BJ (cell line): ENCODE measurements around the gene PLEKHM2. TPM values are rescaled to one million over a fixed set of nuclear protein-coding genes. Genes with fewer than 3 reads are reported as not detected.

Experiments used
- CTCF ChIA-PET: fragments of 350-600 bp; formaldehyde crosslinking; extraction: SDS; loops from one replicate; lab custom pipeline; 2021; ENCODE audit warnings: antibody characterized with exemption, inconsistent platforms; lab: Yijun Ruan, JAX
- POLR2A ChIA-PET: fragments of 300-600 bp; sonication (Branson Sonifier 250); formaldehyde crosslinking; extraction: SDS; loops from one replicate; lab custom pipeline; 2021; ENCODE audit warnings: antibody characterized with exemption; lab: Charles Lee
- DNase-seq: peaks from one replicate; pipeline ENCODE4 v3.0.0-alpha.2; 2011; ENCODE audit warnings: low read depth
- H3K27me3 ChIP-seq: 2 replicates; pipeline ENCODE4 v1.6.0; 2011; ENCODE audit warnings: low read length; ENCODE audit not compliant: control insufficient read depth, insufficient read depth
- H3K36me3 ChIP-seq: 2 replicates; pipeline ENCODE4 v1.5.1; 2011; ENCODE audit warnings: low read length; ENCODE audit not compliant: control insufficient read depth, insufficient read depth
- H3K4me3 ChIP-seq: 2 replicates; pipeline ENCODE4 v1.5.1; 2011; ENCODE audit warnings: low read depth, mild to moderate bottlenecking, control low read depth, low read length
- polyA plus RNA-seq: library from polyadenylated mRNA; depleted of rRNA; stranded (reverse); fragments of >200 nt; gene quantifications from 2 replicates; pipeline ENCODE4 v1.2.3, GENCODE V29; 2011
- TF ChIP-seq, protein P1 (sequence below): IDR thresholded peaks from 2 replicates; pipeline ENCODE4 v1.5.1; 2011; ENCODE audit warnings: low read depth, mild to moderate bottlenecking, control low read depth, inconsistent platforms, low read length, moderate library complexity; ENCODE audit not compliant: insufficient read depth

PLEKHM2 gene
- polyA plus RNA-seq, 1 experiment: 58.3 TPM

DNA sequence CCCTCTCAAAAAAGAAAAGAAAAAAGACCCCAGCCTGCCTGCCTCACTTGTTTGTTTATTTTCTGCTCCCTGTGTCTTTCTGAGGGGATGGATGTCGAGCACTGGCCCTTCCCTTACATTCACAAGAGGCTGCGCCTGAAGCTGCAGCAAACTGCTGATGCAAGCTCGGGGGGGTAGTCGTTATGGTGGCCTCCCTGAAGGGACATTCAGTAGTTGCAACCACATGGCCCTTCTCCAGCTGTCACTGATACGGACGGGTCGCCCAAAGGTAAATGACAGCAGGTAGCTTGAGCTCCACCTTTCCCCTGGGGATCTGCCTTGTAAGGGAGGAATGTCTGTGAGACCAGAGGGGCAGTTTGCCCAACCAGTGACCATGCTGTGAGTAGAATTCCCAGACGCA, 17.7 kb downstream of the PLEKHM2 start:
- H3K36me3 ChIP-seq: peaks cover 6% of the 10 kb centered on the region
- ChIA-PET CTCF (interaction anchor here (0.6 to 1.1 kb wide), 2 partner anchors 10 to 60 kb away, joined by 3 read pairs; no protein-coding TSS in a partner anchor), POLR2A (no interaction called here)
- TF ChIP-seq, protein P1, sequence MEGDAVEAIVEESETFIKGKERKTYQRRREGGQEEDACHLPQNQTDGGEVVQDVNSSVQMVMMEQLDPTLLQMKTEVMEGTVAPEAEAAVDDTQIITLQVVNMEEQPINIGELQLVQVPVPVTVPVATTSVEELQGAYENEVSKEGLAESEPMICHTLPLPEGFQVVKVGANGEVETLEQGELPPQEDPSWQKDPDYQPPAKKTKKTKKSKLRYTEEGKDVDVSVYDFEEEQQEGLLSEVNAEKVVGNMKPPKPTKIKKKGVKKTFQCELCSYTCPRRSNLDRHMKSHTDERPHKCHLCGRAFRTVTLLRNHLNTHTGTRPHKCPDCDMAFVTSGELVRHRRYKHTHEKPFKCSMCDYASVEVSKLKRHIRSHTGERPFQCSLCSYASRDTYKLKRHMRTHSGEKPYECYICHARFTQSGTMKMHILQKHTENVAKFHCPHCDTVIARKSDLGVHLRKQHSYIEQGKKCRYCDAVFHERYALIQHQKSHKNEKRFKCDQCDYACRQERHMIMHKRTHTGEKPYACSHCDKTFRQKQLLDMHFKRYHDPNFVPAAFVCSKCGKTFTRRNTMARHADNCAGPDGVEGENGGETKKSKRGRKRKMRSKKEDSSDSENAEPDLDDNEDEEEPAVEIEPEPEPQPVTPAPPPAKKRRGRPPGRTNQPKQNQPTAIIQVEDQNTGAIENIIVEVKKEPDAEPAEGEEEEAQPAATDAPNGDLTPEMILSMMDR: no peak
- H3K27me3 ChIP-seq: no peaks in the 10 kb centered on the region
- no peak overlapping the region for H3K4me3 ChIP-seq
- DNase-seq: no peak

DNA sequence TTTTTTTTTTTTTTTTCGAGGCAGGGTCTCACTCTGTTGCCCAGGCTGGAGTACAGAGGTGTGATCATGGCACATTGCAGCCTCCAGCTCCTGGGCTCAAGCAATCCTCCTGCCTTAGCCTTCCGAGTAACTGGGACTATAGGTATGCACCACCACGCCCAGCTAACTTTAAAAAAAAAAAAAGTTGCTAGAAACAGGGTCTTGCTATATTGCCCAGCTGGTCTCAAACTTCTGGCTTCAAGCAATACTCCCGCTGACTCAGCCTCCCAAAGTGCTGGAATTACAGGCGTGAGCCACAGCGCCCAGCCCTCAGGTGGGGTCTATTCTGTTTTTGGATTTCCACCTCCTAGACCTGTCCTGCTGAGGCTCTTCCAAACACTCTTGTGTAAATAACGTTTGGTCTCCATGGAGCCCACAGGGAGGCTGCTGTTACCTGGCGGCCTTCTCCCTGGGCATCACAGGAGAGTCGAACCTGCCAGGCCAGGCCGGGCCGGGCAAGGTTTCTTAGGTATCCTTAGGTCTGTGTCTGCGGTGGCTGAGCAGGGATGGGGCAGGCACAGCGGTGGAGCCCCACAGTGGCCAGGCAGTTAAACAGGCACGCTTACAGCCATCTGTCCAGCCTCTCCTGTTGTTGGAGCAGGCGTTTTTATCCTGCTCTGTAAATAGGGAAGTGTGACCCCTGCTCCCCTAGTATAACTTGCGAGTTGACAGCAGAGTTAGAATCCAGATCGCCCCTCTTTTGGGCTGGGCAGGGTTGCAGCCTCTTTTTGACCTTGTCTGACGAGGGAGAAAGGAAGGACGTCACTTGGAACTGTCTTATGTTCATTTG, 18.8 kb downstream of the PLEKHM2 start:
- TF ChIP-seq, protein P1: peak; percentile 26; the same call in 1 of the 2 replicates
- no peaks in the 10 kb centered on the region for H3K27me3 ChIP-seq
- H3K4me3 ChIP-seq: no peak overlapping the region
- ChIA-PET CTCF (interaction anchor here (0.9 to 1.1 kb wide), 2 partner anchors 10 to 11 kb away, joined by 3 read pairs; no protein-coding TSS in a partner anchor), POLR2A (no interaction called here)
- DNase-seq: no peak
- H3K36me3 ChIP-seq: peaks cover 5% of the 10 kb centered on the region

DNA sequence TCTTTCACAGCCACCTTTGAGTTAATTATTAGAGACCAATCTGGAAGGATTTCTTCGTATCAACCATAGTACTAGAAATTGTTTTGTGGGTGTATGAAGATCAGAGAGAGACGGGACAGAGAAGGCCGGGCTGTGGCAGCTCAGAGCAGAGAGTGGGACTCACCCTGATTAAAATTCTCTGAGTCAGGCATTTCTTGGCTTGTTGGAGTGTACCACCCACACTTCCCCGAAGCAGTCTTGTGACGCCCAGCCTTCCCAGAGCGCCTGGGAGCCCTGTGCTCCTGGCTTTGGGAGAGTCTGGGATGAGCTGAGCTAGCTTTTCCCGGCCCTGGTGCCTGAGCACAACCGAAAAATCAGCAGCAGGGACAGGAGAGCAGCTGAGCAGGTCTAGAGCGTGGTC, 19.4 kb downstream of the PLEKHM2 start:
- peak; percentile 72 for DNase-seq
- H3K4me3 ChIP-seq: no peak overlapping the region
- H3K27me3 ChIP-seq: no peaks in the 10 kb centered on the region
- POLR2A ChIA-PET: interaction anchor here (0.5 to 0.6 kb wide), 2 partner anchors 9 to 100 kb away, joined by 3 to 5 read pairs; no protein-coding TSS in a partner anchor
- H3K36me3 ChIP-seq: peaks cover 5% of the 10 kb centered on the region
- TF ChIP-seq, protein P1: no peak
- CTCF ChIA-PET: no interaction called here

DNA sequence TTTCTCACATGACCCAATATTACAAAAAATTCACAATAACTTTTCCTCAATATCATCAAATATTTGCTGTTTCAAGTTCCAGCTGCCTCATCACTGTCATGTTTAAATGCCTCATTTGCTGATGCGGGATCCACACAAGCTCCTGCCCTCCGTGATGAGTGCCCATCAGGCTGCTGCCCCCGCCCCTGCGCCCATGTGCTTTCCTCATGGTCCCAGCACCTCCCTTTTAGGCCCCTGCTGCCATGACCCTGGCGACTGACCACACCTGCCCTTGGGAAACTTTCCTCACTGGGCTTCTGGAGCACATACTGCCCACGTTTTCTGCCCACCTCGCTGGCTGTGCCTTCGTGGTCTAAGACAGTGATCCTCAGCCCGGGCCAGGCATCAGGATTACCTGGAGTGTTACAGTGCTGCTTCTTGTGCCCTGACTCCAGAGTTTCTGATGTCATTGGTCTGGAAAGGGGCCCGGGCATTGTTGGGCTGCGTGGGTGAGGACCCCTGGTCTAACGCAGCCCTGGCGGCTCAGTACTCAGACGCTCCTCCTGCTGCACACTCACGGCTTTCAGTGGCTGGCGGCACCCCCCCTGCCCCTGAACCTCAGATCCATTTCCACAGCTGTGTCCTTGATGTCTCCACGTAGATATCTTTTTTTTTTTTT, 20.5 kb downstream of the PLEKHM2 start:
- Histone ChIP-seq H3K27me3 (no peaks in the 10 kb centered on the region), H3K36me3 (peaks cover 5% of the 10 kb centered on the region), H3K4me3 (no peak overlapping the region)
- POLR2A ChIA-PET: no interaction called here
- CTCF ChIA-PET: no interaction called here
- TF ChIP-seq, protein P1: no peak
- DNase-seq: no peak

DNA sequence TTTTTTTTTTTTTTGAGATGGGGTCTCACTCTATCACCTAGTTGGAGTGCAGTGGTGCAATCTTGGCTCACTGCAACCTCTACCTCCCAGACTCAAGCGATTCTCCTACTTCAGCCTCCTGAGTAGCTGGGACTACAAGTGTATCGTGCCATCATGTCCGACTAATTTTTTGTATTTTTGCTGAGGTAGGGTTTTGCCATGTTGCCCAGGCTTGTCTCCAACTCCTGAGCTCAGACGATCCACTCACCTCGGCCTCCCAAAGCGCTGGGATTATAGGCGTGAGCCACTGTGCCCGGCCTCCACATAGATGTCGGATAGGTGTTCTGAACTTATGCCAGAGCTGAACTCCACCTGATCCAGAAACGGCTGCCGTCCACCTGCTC, 21.1 kb downstream of the PLEKHM2 start:
- H3K36me3 ChIP-seq: peaks cover 5% of the 10 kb centered on the region
- DNase-seq: no peak
- TF ChIP-seq, protein P1: no peak
- no peak overlapping the region for H3K4me3 ChIP-seq
- ChIA-PET POLR2A (no interaction called here), CTCF (interaction anchor here (1.0 kb wide), 1 partner anchor 9 kb away, joined by 3 read pairs; no protein-coding TSS in a partner anchor)
- H3K27me3 ChIP-seq: no peaks in the 10 kb centered on the region
